ENCODE results near the gene NDUFAF8.

GRCh38 chr17:81260641-81261040 lies 21.5 kb downstream of the NDUFAF8 start:
- TF ChIP-seq CTCF (IDR thresholded peaks at IDR 0.05) (no peak), POLR2A (IDR thresholded peaks at IDR 0.05) (no peak)

All from uterus (tissue), 2 donors.